NCI-H2029 treated with DMSO at 0.1 percent for 48 hours (cell line): ENCODE measurements around the gene FKBP1B.
"Not testable (repeated sequence)": the region's sequence is repeated elsewhere in the genome, so short reads cannot be mapped to it uniquely, and the experiment has no call there.

ENCODE experiments used
- DNase-seq: peaks from one replicate; lab custom pipeline; 2025; lab: John Stamatoyannopoulos, UW

FKBP1B gene

DNA sequence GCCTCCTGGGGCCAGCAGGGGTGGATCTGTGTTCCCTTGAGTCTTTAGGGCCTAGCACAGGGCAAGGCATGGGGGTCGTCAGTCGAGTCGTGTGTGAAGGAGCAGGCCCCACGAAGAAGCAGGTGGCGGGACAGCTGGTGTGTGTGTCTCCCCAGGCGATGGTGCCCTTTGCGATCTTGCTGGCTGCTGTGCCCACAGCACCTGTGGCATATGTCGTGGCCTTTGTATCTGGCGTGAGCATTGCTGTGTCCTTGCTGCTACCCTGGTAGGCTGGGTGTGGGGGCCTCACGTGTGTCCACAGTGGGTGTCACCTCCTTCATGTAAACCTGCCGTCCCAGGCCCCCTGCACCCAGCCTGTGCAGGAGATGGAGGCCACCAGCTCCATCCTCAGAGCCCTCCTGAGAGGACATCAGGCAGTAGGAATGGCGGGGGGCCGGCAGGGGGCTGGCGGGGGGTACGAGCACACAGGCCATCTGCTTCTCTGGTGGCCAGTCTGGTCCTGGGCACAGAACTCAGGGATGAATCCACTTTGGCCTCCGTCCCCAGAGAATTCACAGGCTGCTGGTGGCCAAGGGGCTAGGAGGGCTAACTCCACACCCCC lies 26.5 kb upstream of the FKBP1B start:
- no peak for DNase-seq

DNA sequence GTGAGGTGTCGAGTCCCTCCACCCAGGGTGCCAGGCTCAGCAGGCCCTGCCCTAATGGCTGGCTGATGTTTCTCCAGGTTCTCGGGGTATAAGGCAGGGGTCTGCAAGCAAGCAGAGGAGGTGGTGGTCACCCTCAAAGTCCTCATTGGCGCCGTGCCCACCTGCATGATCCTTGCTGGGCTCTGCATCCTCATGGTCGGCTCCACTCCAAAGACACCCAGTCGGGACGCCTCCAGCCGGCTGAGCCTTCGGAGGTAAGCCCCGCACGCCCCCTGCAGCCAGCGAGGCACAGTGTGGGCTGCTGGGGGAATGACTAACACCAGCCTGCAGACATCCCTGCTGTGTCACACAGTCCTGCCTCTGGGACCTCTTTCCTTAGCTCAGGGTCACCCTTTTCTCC lies 25.5 kb upstream of the FKBP1B start:
- DNase-seq, result no peak

DNA sequence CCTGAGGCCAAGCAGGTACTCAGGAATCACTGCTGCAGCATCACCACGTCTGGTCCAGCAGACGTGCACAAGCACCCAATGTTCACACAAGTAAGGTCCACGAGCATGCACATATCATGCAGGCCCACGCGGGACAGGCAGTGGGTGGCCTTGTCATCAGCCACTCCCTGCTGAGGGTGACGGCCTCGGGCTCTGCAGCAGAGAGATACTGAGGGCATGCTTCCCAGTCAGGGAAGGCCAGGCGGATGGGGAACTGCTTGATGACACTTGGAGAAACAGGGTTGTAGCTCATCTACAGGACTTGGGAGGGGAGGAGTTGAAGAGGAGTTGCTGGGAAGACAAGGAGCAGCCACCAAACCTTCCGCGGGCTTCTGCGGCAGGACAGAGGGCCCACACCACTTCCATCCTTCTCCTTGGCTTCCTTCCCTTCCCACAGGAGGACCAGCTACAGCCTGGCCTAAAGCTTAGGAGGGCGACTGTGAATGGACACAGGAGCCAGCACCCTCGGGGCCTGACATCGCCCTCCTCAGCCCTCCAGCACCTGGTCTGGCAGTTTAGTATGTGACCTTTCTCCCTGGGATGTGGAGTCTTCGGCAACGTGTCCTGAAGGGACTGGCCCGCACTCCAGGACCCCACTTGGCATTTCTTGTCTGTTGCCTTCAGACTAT lies 24.4 kb upstream of the FKBP1B start:
- DNase-seq, result no peak

DNA sequence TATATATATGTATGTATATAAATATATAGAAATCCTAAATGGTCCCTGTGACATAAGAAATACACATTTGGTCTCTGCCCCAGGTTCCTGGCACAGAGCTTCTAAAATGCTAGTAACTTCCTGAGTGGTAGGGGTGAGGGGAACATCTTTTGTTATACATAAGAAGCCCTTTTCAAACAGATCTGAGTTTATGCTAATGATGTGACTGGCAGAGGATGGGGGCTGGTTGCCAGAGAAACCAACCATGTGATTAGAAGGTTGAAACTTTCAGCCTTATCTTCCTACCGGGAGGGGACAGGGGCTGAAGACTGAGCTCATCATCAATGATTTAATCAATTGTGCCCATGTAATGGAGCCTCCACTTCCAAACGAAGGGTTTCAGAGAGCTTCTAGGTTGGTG lies 23.3 kb upstream of the FKBP1B start:
- no peak for DNase-seq

DNA sequence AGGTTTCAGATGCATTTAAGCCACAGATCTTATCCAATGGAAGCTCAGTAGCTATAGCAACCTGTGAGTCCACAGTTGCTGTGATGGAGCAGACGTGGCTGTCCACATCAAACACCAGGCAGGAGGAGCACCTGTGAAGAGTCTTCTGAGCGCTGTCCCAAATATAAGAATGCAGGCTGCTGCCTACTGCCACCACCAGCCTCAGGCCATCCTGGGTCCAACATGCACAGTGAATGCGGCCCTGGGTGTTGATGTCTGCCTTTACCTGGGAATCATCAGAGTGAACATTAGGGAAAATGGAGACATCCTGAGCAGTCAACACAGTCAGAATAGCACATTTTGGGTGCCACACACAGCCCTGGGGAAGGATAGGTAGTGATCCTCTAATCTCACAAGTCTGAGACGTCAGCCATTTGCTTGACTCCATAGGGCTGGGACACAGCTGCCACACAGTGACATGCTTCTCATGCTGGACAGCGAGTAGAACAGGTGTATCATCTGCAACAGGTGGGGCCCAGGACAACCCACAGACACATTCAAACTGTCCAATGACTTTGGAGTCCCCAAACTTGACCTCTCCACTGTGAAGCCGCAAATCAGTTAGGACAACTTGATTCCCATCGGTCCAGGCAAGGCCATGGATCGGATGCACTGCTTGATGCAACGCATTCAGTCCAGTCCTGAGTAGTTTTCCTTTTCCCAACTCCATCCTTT lies 10.6 kb upstream of the FKBP1B start:
- DNase-seq, result no peak

DNA sequence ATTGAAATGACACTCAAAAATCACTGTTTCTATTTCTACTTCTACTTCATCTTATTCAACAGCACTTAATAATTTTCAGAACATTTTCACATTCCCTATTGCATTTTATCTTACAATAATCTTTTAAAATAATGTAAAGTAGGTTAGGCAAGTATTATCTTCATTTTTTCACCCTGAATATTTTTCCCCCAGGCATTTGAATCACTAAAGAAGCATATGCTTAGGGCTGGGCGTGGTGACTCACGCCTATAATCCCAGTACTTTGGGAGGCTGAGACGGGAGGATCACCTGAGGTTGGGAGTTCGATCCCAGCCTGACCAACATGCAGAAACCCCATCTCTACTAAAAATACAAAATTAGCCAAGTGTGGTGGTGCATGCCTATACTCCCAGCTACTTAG lies 9.0 kb upstream of the FKBP1B start:
- no peak for DNase-seq

DNA sequence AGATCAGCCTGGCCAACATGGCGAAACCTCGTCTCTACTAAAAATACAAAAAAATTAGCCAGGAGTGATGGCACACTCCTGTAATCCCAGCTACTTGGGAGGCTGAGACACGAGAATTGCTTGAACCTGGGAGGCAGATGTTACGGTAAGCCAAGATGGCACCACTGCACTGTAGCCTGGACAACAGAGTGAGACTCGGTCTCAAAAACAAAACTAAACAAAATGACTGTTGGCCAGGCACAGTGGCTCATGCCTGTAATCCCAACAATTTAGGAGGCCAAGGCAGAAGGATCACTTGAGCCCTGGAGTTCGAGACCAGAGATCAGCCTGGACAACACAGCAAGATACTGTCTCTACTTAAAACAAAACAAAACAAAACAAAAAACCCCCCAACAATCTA lies 6.4 kb upstream of the FKBP1B start:
- DNase-seq, result not testable (repeated sequence)

DNA sequence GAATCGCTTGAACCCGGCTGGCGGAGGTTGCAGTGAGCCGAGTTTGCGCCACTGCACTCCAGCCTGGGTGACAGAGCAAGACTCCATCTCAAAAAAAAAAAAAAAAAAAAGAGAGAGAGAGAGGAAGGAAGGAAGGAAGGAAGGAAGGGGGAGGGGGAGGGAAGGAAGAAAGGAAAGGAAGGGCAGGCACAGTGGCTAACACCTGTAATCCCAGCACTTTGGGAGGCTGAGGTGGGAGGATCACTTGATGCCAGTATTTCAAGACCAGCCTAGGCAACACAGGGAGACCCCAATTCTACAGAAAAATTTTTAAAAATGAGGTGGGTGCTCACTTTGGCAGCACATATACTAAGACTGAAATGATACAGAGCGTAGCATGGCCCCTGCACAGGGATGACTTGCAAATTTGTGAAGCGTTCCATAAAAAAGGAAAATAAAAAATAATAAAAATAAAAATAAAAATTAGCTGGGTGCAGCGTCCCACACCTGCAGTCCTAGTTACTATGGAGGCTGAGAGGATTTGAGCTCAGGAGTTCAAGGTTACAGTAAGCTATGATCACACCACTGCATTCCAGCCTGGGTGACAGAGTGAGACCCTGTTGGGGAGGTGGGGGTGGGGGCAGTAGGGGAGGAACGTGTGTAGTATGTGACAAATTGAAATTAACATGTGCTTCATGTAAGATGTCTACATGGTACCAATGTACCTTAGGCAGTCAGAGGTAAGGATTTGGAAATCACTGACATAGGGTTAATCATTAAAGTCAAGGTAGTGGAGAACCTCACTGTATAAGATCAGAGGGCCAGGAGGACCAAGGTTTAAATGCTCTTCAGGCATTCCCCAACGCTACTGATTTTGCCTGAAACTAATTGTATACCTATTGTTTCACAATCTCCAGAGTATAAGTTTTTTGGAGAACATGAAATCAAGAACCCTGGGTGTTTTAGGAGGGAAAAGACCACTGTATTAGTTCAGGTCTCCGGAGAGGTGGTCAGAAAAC lies 3.7 kb upstream of the FKBP1B start:
- DNase-seq, result no peak

DNA sequence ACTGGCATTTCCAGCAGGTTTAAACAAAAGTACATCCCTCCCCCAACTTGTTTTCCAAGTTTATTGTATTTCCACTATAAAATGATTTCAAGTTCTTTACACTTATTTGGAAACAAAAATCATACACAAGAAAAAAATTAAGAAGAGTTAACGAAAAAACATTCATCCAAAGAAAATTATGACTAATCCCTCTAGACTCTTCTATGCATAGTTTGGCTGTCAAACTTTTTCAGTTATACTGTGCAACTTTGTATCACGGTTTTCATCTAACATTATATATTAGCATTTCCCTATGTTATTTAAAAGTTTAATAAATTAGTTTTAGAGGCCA lies 3.0 kb upstream of the FKBP1B start:
- no peak for DNase-seq

DNA sequence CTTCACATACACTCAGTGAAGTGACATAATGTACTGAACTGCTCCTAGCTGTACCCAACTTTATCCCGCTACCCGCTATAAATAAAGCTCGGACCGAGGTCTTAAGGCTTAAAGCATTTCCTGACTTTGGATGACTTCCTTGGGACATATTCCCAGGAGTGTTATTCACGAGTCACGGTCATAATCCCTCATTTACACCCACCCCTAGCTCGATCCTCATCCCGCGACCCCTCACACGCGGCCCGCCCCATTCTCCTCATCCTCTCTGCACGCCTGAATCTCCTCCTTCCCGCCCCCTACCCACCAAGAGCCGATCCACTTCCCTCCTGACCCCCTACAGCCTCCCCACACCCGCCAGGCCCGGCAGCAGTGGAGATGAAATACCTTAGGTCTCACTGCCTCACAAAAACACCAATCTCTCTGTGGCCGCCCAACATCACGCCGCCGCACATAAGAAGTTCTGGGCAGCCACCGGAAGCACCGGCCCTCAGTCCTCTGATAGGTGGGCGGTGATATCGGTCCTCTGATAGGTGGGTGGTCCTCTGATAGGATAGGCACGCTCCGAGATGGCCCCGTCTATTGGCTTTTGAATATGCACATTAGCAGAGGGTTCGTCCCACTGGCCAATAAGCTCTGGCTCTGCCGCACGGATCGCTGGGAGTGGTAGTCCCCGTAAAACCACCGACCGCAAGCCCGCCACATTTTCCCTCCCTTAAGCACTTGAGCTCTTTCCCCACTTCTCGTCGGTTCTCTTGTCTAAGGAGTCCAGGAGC lies 2.4 kb upstream of the FKBP1B start, which contains the start of gene WDCP:
Gene WDCP (minus strand): TSS at position 462 of the 773 bp plus-strand sequence. CDS start 7,897 bp downstream, outside the sequence.
- peak; percentile 87 for DNase-seq

DNA sequence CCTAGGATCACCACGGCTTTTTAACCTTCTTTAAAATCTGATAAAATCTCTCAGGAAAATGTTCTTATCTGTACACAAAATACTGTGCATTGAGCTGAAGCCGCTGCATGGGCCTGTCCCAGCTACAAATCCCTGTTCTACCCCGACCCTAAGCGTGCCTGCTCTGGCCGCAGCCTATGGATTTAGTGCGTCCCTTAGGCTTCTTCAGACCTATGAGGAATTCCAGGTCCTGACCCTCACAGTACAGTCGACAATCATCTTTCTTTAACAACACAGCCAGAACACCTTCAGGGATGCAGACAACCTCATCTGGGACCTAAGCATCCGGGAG lies 1.9 kb upstream of the FKBP1B start:
- DNase-seq, result no peak

DNA sequence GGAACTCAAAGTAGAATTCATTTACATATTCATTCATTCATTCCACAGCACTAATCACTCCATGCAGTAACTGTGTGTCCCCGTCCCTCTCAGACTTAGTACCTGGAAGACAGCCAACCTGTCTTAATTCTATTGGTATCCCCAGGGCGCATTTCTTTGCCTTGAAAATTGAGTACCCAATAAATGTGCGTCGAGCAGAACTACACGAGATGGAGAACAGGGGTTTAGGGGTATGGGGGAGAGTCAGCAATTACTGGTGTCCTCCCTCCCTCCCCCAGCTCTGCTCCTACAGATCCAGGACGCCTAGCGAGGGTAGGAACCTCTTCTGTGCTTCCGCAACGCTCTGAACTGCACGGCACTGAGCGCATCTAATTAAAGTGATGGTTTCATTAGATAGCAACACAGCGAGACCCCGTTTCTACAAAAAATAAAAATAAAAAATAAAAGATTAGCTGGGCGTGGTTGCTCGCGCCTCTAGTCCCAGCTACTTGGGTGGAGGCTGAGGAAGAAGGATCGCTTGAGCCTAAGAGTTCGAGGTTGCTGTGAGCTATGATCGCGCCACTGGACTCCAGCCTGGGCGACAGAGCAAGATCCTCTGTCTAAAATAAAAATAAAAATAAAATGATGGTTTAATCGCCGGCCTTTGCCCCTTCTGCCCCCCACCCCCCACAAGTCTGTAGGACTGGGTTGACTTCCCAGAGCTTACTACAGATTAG lies 614 bp upstream of the FKBP1B start:
- DNase-seq, result peak; percentile 12

DNA sequence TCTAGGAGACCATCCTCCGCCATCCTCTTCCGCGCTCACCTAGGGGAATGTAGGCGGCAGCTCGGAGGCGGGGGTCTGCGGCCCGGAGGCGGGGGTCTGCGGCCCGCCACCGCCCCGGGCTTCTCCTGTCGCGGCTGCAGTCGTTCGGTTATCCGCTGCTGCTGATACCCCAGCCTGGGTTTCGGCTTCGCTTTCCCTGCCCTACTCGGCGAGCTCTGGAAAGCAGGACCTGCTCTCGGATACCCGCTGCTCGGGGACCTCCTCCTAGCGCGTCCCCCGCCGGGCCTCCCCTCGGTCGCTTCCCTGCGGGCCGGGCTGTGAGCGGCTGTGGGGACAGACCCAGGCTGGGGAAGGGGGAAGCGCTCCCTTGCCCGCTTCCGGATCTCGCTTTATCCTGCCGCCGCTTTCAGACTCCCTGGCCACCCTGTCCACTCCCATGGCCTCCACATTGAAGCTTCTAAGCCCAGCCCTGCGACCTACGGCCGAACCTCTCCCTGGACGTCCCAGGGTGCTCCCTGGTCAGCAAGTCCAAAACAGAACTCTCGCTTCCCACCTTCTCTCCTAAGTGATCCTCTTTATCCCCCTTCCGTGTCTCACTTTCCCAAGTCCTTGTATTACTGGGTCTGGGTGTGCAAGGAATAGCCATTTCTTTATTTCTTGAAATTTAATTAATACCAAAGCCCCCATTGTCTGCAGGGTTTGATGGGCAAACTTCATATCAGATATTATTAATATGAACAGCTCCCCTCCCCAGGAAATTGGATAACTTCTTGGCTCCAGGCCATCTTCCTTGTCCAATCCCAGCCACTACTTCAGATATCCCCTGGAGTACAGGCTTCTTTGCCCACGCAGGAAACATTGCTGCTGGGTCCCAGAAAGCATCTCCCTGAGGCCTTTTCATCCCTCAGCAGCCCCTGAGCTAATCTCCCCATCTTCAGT lies 769 bp downstream of the FKBP1B start:
- no peak for DNase-seq

DNA sequence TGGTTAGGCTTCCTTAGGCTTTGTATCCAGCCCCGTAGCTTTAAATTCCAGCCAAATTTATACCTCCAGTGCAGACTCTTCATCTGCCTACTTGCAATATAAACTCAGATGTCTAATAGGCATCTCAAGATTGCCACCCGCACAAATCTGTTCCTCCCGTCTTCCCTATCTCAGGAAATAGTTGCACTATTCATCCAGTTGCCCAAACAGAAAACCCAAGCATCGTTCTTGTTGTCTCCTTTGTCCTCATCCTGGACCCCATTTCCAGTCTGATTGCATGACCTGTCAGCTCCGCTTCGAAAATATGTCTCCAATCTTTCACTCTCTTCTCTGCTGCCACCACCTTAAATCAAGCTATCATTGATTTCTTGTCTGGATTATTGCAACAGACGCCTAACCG lies 2.3 kb downstream of the FKBP1B start:
- no peak for DNase-seq

DNA sequence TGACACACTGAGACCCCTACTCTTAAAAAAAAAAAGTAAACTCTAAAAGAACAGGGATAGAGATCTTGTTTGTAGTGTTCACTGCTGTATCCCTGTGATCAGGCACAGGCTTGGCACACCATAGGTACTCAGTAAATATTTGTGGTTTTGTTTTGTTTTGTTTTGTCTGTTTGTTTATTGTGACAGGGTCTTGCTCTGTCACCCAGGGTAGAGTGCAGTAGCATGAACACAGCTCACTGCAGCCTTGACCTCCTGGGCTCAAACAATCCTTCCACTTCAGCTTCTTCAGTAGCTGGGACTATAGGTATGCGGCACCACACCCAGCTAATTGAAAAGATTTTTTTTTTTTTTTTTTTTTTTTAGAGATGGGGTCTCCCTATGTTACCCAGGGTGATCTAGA lies 3.4 kb downstream of the FKBP1B start:
- DNase-seq, result no peak

DNA sequence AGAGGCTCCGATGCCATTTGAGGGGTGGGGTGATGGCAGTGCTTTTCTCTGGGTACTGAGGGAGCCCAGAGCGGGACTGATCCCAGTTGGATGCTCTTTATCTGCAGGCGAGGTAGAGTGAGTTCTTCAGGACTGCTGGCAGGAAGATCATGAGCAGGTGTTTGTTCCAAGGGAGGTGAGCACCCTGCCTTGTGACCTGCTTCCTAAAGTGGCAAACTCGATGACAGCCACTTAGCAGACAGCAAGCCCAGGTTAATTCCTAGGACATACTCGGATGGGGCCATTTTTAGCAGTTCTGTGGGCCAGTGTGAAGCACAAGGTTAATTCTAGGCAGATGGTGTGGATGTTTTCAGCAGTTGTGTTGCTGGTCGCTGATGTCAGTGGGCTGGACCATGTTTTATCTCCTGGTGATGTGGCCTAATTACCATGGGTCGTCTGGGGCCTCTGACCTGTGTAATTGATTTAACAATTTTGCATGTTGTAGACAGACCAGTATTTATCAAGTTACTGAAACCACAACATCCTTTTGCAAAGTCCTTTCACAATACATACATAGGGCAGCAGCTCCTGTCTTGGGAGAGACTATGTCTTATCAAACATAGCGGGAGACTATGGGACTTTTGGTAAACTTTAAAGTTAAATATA lies 4.9 kb downstream of the FKBP1B start:
- DNase-seq, result no peak

DNA sequence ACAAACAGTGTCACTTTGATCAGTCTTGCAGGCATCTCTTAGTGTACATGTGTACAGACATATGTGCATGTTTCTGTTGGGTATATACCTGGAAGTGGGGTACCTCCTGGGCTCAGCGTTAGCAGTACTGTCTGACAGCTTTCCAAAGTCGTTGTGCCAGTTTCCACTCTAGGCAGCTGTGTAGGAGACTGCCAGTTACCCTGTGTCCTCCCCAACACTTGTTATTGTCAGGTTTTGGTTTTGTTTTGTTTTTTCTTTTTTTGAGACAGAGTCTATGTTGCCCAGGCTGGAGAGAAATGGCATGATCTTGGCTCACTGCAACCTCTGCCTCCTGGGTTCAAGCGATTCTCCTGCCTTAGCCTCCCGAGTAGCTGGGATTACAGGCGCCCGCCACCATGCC lies 6.2 kb downstream of the FKBP1B start:
- no peak for DNase-seq

DNA sequence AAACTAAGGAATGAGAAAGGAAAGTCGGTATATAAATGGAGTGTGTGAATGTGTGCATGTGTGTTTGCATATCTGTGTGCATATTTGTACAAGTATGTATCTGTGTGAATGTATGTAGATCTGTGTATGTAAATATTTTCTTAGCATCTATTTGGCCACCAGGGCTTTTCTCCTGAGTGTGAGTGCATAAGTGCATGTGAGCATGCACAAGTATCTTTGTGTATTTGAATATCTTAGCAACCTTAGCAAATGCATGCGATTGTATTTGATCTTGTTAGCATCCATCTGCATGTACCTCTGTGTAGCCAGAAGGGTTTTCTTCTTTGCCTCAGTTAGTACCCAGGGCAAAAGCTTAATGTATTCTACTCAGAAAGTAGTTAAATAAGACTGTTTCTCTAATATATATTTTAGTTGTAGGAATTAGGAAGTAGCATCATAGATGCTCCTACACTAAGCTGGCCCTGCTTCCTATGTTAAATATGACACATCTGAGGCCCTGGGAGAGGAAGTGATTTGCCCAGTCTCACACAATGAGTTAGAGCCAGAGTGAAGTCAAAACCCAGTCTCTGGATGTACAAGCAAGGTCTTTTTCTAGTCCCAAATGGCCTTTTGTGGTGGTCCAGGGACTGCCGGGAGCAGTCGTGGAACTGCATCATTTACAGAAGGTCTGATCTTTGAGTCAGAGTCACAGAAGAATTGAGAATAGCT lies 9.2 kb downstream of the FKBP1B start:
- no peak for DNase-seq

DNA sequence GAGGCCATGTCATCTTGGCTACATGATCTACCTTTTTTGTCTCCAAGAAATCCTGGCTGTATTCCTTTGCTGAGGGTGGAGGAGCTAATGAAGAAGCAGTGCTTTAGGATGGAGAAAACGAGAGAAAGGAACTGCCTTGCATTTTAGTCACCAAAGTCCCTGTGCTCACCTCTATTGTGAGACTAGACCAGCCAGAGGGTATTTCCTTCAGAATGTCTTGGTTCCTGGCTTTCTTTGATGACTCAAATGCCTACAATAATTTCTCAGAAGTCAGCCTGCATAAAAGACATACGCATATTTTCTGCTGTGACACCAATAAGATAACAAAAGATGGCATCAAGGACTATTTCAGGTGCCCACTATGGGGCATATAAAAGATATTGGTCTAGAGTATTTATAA lies 15.8 kb downstream of the FKBP1B start:
- DNase-seq, result no peak
